HepG2 (cell line): ENCODE data around the gene KPNA4. TPM values are rescaled to one million over a fixed set of nuclear protein-coding genes. Genes with fewer than 3 reads are reported as not detected.

ENCODE experiments used
- ATAC-seq: fragments of 200-7000 bp; cut with Tn5 transposase; 3 replicates; pipeline ENCODE4 v1.9.1; 2020; ENCODE audit warnings: mild to moderate bottlenecking, moderate library complexity
- BruUV-seq: library from RNA; stranded (reverse); fragments of 400-500 nt; replicated peaks from 2 replicates; lab custom pipeline; 2021; lab: Mats Ljungman, UMichigan
- CTCF ChIA-PET: fragments of 300-600 bp; formaldehyde crosslinking; extraction: SDS; loops from one replicate; lab custom pipeline; 2021; ENCODE audit warnings: low total read pairs, inconsistent platforms, low intra/inter-chr PET ratio; lab: Yijun Ruan, JAX
- POLR2A ChIA-PET: fragments of 350-600 bp; sonication (Branson Sonifier 250); formaldehyde crosslinking; loops from one replicate; lab custom pipeline; 2020; ENCODE audit warnings: antibody characterized with exemption, inconsistent platforms; lab: Yijun Ruan, JAX
- DNase-seq: peaks from one replicate; pipeline ENCODE4 v3.0.0-alpha.2; 2015; ENCODE audit warnings: low spot score
- FAIRE-seq: peaks from 3 replicates; lab custom pipeline; 2011; peaks lifted over from hg19 to GRCh38; lab: Jason Lieb, UNC
- H2AFZ ChIP-seq: one replicate; pipeline ENCODE4 v1.6.1; 2011; ENCODE audit warnings: low read length, inconsistent platforms
- H3K27ac ChIP-seq: fragments of 300-600 bp; 3 replicates; pipeline ENCODE4 v1.8.0; 2011; ENCODE audit warnings: mixed run types, mild to moderate bottlenecking, mixed read lengths, low read length, inconsistent platforms; ENCODE audit not compliant: insufficient read depth; ENCODE audit errors: extremely low read length
- H3K27me3 ChIP-seq, 2 experiments: fragments of 200-600 bp in 1 of 2; 2 replicates in 1 of 2; 3 replicates in 1 of 2; pipeline versions ENCODE4 v1.6.0 to v1.8.0; 2011; ENCODE audit warnings: low read length in 2 of 2, mild to moderate bottlenecking in 2 of 2, moderate library complexity in 2 of 2, inconsistent platforms in 1 of 2; ENCODE audit not compliant: insufficient read depth in 2 of 2, control insufficient read depth in 1 of 2
- H3K36me3 ChIP-seq, 2 experiments: fragments of 200-600 bp in 1 of 2; replicated peaks in 1 of 2; 2 replicates in 1 of 2; 3 replicates in 1 of 2; pipeline versions ENCODE4 v1.5.1 to v1.8.0; 2011; ENCODE audit warnings: low read length in 2 of 2, inconsistent platforms in 1 of 2; ENCODE audit not compliant: insufficient read depth in 2 of 2, control insufficient read depth in 1 of 2
- H3K4me1 ChIP-seq: 2 replicates; pipeline ENCODE4 v1.5.1; 2012; ENCODE audit warnings: low read length, inconsistent platforms; ENCODE audit not compliant: insufficient read depth
- H3K4me2 ChIP-seq: 2 replicates; pipeline ENCODE4 v1.6.0; 2011; ENCODE audit warnings: low read depth, low read length, inconsistent platforms
- H3K4me3 ChIP-seq, 3 experiments: fragments of 200-600 bp in 1 of 3; sonication (generic), shearing (Covaris generic) in 1 of 3; replicated peaks in 1 of 3; 2 replicates each; pipeline ENCODE4 v1.5.1; 2011 to 2016; ENCODE audit warnings: low read length in 3 of 3, inconsistent platforms in 2 of 3, low read depth in 2 of 3, mild to moderate bottlenecking in 2 of 3, control low read depth in 1 of 3, mixed read lengths in 1 of 3; ENCODE audit not compliant: insufficient read depth in 1 of 3
- H3K79me2 ChIP-seq: one replicate; pipeline ENCODE4 v1.6.1; 2011; ENCODE audit warnings: low read length, inconsistent platforms; ENCODE audit not compliant: insufficient read depth
- H3K9ac ChIP-seq: 2 replicates; pipeline ENCODE4 v1.6.0; 2011; ENCODE audit warnings: mild to moderate bottlenecking, low read depth, low read length, inconsistent platforms; ENCODE audit not compliant: insufficient read depth
- H3K9me3 ChIP-seq: 2 replicates; pipeline ENCODE4 v1.5.1; 2012; ENCODE audit warnings: mild to moderate bottlenecking, low read length
- H4K20me1 ChIP-seq: 2 replicates; pipeline ENCODE4 v1.6.0; 2011; ENCODE audit warnings: inconsistent platforms, mild to moderate bottlenecking, low read length, moderate library complexity; ENCODE audit not compliant: insufficient read depth
- ARNT ChIP-seq: fragments of 450-650 bp; IDR thresholded peaks from 2 replicates; pipeline ENCODE4 v1.6.1; 2017
- ARNT2 ChIP-seq: sonication (generic); formaldehyde crosslinking; IDR thresholded peaks from 2 replicates; pipeline ENCODE4 v1.8.0; 2022; ENCODE audit warnings: mild to moderate bottlenecking, low read depth, missing genetic modification reagents, moderate library complexity
- CBFB ChIP-seq: sonication (generic); formaldehyde crosslinking; IDR thresholded peaks from 2 replicates; pipeline ENCODE4 v1.4.0; 2020; ENCODE audit warnings: missing genetic modification reagents
- CEBPB ChIP-seq: IDR thresholded peaks from 2 replicates; pipeline ENCODE4 v1.6.1; 2011; ENCODE audit warnings: low read depth, low read length, improper control_type of control experiment, borderline replicate concordance
- DR1 ChIP-seq: sonication (generic); formaldehyde crosslinking; IDR thresholded peaks from 2 replicates; pipeline ENCODE4 v1.8.0; 2021; ENCODE audit warnings: mild to moderate bottlenecking, missing genetic modification reagents, inconsistent platforms
- GPN1 ChIP-seq: sonication (generic); formaldehyde crosslinking; IDR thresholded peaks from 2 replicates; pipeline ENCODE4 v1.5.1; 2020; ENCODE audit warnings: missing genetic modification reagents, borderline replicate concordance
- HNRNPK ChIP-seq: fragments of 200-400 bp; formaldehyde crosslinking; IDR thresholded peaks from 2 replicates; pipeline ENCODE4 v1.6.1; 2018; ENCODE audit warnings: low read length, low read depth, moderate library complexity, mild to moderate bottlenecking; ENCODE audit not compliant: poor library complexity, severe bottlenecking
- IRF2 ChIP-seq: IDR thresholded peaks from 2 replicates; pipeline ENCODE4 v1.6.1; 2018; ENCODE audit warnings: missing genetic modification reagents, missing compliant biosample characterization
- KAT7 ChIP-seq: IDR thresholded peaks from 2 replicates; pipeline ENCODE4 v1.6.1; 2018; ENCODE audit warnings: borderline replicate concordance, missing compliant biosample characterization
- LCORL ChIP-seq, 2 experiments: fragments of 450-650 bp in 1 of 2; sonication (generic) in 1 of 2; formaldehyde crosslinking in 1 of 2; IDR thresholded peaks; 2 replicates each; pipeline versions ENCODE4 v1.5.0 to v1.6.1; 2017 to 2020; ENCODE audit warnings: antibody characterized with exemption in 1 of 2, missing genetic modification reagents in 1 of 2
- MTA3 ChIP-seq: sonication (generic); formaldehyde crosslinking; IDR thresholded peaks from 2 replicates; pipeline ENCODE4 v1.4.0; 2020; ENCODE audit warnings: missing genetic modification reagents
- NPAS2 ChIP-seq: sonication (generic); formaldehyde crosslinking; IDR thresholded peaks from 2 replicates; pipeline ENCODE4 v1.8.0; 2022; ENCODE audit warnings: mild to moderate bottlenecking, missing genetic modification reagents, borderline replicate concordance
- PBX2 ChIP-seq: IDR thresholded peaks from 2 replicates; pipeline ENCODE4 v1.6.1; 2016; ENCODE audit warnings: control low read depth
- SATB2 ChIP-seq: sonication (generic); formaldehyde crosslinking; IDR thresholded peaks from 2 replicates; pipeline ENCODE4 v1.5.0; 2020; ENCODE audit warnings: missing genetic modification reagents
- SMAD9 ChIP-seq: sonication (generic); formaldehyde crosslinking; IDR thresholded peaks from 2 replicates; pipeline ENCODE4 v1.5.1; 2020; ENCODE audit warnings: mild to moderate bottlenecking, missing genetic modification reagents
- ZNF101 ChIP-seq: sonication (generic); formaldehyde crosslinking; IDR thresholded peaks from 2 replicates; pipeline ENCODE4 v1.4.0; 2020; ENCODE audit warnings: mild to moderate bottlenecking, low read depth, missing genetic modification reagents, borderline replicate concordance
- ZNF674 ChIP-seq: sonication (generic); formaldehyde crosslinking; IDR thresholded peaks from 2 replicates; pipeline ENCODE4 v1.5.0; 2020; ENCODE audit warnings: low read depth, mild to moderate bottlenecking, missing genetic modification reagents
- ZNF703 ChIP-seq: sonication (generic); formaldehyde crosslinking; IDR thresholded peaks from 2 replicates; pipeline ENCODE4 v1.5.1; 2020; ENCODE audit warnings: missing genetic modification reagents, mild to moderate bottlenecking, moderate library complexity, borderline replicate concordance
- ZNF749 ChIP-seq: sonication (generic); formaldehyde crosslinking; IDR thresholded peaks from 2 replicates; pipeline ENCODE4 v1.8.0; 2022; ENCODE audit warnings: mild to moderate bottlenecking, missing genetic modification reagents, moderate library complexity, borderline replicate concordance
- WGBS: methylation state at CpG from one replicate; pipeline ENCODE4 v1.1.6; 2017; ENCODE audit warnings: low lambda C conversion rate; 5-methylcytosine and 5-hydroxymethylcytosine counted together
- in situ Hi-C: cut with HindIII; loops from 2 replicates; pipeline ENCODE4 v1.10.0; 2017; ENCODE audit warnings: low pct_unique_long_range_greater_than_20kb; ENCODE audit not compliant: extremely low pct_ligation_motif_present
- intact Hi-C: fragments of 100-400 bp; cut with micrococcal nuclease; formaldehyde crosslinking; loops from one replicate; pipeline ENCODE4 v1.10.0; 2022; ENCODE audit not compliant: unreplicated experiment
- polyA plus RNA-seq, 8 experiments: library from polyadenylated mRNA; depleted of rRNA in 3 of 8; stranded (reverse) in 7 of 8; unstranded in 1 of 8; fragments of >200 nt; fragmentation: Illumina TruSeq in 4 of 8; extraction: Trizol in 4 of 8; gene quantifications; 2 replicates each; pipeline versions ENCODE4 v1.2.1 to v1.2.3, GENCODE V29; 2011 to 2016; ENCODE audit warnings: low read depth in 4 of 8, missing spikeins in 1 of 8, mixed read lengths in 1 of 8; ENCODE audit not compliant: insufficient read depth in 1 of 8
- total RNA-seq, 5 experiments: library from RNA; depleted of rRNA; stranded (reverse); fragments of >200 nt; fragmentation: Illumina TruSeq; extraction: Trizol; gene quantifications; 2 replicates each; pipeline ENCODE4 v1.2.3, GENCODE V29; 2016; ENCODE audit warnings: low read depth in 1 of 5
- TF ChIP-seq, protein P1 (sequence below): sonication (generic); formaldehyde crosslinking; IDR thresholded peaks from 2 replicates; pipeline ENCODE4 v1.8.0; 2023; ENCODE audit warnings: mild to moderate bottlenecking, missing genetic modification reagents

Gene KPNA4
- total and polyA plus RNA-seq, 2 of the 13 experiments (the other 11 are each of a cell fraction or from before 2014, with no cell fraction given): 9.9 to 27.9 TPM

- H3K27me3 ChIP-seq: peaks cover 0 to 10% of the 10 kb centered on the region in 2 experiments; a peak in 2 of 5 replicates
- TF ChIP-seq CBFB (CRISPR knock-in tag) (no peak), ZNF101 (no peak), LCORL (IDR thresholded peaks at IDR 0.05) (no peak), LCORL (CRISPR knock-in tag; IDR thresholded peaks at IDR 0.05) (no peak), SATB2 (no peak), CEBPB (no peak), ZNF674 (CRISPR knock-in tag) (no peak), ZNF703 (CRISPR knock-in tag) (no peak), HNRNPK (no peak)
- TF ChIP-seq, all 625 proteins: peak for 0
- Histone ChIP-seq H3K9ac (no peak overlapping the region), H3K27ac (no peak overlapping the region), H3K9me3 (no peaks in the 10 kb centered on the region), H3K79me2 (no peaks in the 10 kb centered on the region), H3K4me1 (0 out of 2 replicates have a peak, but pooled peaks cover 6% of the 10 kb centered on the region), H3K4me2 (no peak overlapping the region), H3K4me3 (no peak overlapping the region), H3K36me3 (no peaks in the 10 kb centered on the region), H4K20me1 (no peaks in the 10 kb centered on the region), H2AFZ (no peak overlapping the region)
- ATAC-seq (no peak), FAIRE-seq (no peak), DNase-seq (no peak)
- intact Hi-C loops (loop anchor here (5.0 kb wide), 1 partner anchor 365 kb away; no protein-coding TSS in a partner anchor), in situ Hi-C loops (no loop called here)
- BruUV-seq: no TSS peak
- ChIA-PET POLR2A (no interaction called here), CTCF (no interaction called here)
- WGBS: 0% methylated on average over 2 of the region's 2 CpGs
Measured at GRCh38 chr3:160577093-160577492, 11.7 kb upstream of the KPNA4 start.

- in situ Hi-C loops (no loop called here), intact Hi-C loops (loop anchor here (5.0 kb wide), 1 partner anchor 366 kb away; no protein-coding TSS in a partner anchor)
- Histone ChIP-seq H3K4me2 (no peak overlapping the region), H3K4me1 (0 out of 2 replicates have a peak, but pooled peaks cover 6% of the 10 kb centered on the region), H3K36me3 (no peaks in the 10 kb centered on the region), H3K9me3 (no peaks in the 10 kb centered on the region), H3K9ac (no peak overlapping the region), H3K27ac (no peak overlapping the region), H3K4me3 (no peak overlapping the region), H4K20me1 (no peaks in the 10 kb centered on the region), H2AFZ (no peak overlapping the region), H3K79me2 (no peaks in the 10 kb centered on the region), H3K27me3 (peaks cover 0 to 10% of the 10 kb centered on the region in 2 experiments; a peak in 2 of 5 replicates)
- FAIRE-seq (no peak), ATAC-seq (no peak), DNase-seq (no peak)
- ChIA-PET POLR2A (no interaction called here), CTCF (no interaction called here)
- no TSS peak for BruUV-seq
- no peak for TF ChIP-seq GPN1 (CRISPR knock-in tag)
- TF ChIP-seq KAT7 (CRISPR knock-in tag): no peak
- TF ChIP-seq IRF2: no peak
- TF ChIP-seq ARNT: no peak
- no peak for TF ChIP-seq SMAD9 (CRISPR knock-in tag)
- TF ChIP-seq DR1 (CRISPR knock-in tag): no peak
- no peak for TF ChIP-seq PBX2
- TF ChIP-seq ZNF749: no peak
- TF ChIP-seq MTA3 (CRISPR knock-in tag): no peak
- no peak for TF ChIP-seq ARNT2 (CRISPR knock-in tag)
- TF ChIP-seq, protein P1, sequence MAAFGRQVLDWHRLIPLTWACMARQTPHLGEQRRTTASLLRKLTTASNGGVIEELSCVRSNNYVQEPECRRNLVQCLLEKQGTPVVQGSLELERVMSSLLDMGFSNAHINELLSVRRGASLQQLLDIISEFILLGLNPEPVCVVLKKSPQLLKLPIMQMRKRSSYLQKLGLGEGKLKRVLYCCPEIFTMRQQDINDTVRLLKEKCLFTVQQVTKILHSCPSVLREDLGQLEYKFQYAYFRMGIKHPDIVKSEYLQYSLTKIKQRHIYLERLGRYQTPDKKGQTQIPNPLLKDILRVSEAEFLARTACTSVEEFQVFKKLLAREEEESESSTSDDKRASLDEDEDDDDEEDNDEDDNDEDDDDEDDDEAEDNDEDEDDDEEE (CRISPR knock-in tag): no peak
- no peak for TF ChIP-seq NPAS2 (CRISPR knock-in tag)
Measured at GRCh38 chr3:160576621-160577020, 11.2 kb upstream of the KPNA4 start.
